ENCODE data around the gene KCTD5. TPM values are rescaled to one million over a fixed set of nuclear protein-coding genes. Genes with fewer than 3 reads are reported as not detected.
A peak's percentile ranks its signal among the peaks of the same experiment; 100 is the strongest.

Gene KCTD5
- total and polyA plus RNA-seq, 9 of the 15 experiments (the other 6 are each of a cell fraction or from before 2014, with no cell fraction given) = 0.73 to 58.3 (median 32.3) TPM

DNA sequence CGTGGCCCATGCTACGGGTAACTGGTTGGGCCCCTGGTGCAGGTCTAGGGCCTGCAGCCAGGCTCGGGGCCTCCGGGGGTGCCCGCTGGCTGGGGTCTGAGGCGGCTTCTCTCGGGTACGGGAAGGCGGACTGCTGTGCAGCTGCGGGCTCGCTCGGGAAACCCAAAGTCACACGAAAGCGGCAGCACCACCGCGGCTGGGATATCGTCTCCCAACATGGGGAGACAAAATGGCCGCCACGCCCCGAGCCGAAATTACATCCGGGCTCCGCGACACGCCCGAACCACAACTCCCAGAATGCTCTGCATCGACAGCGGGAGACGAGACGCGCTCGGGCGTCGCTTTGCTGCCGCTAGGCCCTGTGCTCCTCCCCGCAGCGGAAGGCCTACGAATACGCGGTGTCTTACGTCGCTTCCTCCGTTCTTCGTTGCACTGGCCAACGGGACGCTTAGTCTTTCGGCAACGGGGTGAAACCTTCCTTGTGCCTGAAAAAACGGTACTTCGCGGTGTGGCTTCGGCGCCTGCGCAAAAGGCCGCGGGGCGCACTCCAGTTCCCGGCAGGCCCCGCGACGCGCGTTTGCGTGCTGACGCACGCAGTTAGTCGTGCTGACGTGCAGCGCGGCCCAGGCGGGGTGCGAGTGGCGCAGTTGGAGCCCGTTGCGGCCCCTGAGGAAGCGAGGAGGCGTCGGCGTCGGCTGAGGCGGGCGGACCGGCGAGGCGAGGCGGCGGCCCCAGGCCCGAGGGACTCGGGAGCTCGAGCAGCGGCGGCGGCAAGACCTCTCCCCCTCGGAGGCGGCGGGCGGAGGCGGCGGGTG is 69.9 kb downstream of the KCTD5 start, which contains the start of gene SRRM2 (continued):
- no peak for TF ChIP-seq ETS2 (tag; IDR thresholded peaks at IDR 0.05; ENCODE audit: borderline replicate concordance, poor library complexity, severe bottlenecking)
- peak; percentile 66 for TF ChIP-seq TBP (optimal IDR thresholded peaks at IDR 0.05; ENCODE audit: low read depth, low read length)
- TF ChIP-seq TAL1 (IDR thresholded peaks at IDR 0.05) = no peak
- TF ChIP-seq ESRRB (CRISPR knock-in tag; IDR thresholded peaks at IDR 0.05; ENCODE audit: borderline replicate concordance) = no peak
- no peak for TF ChIP-seq IFI16 (CRISPR knock-in tag; IDR thresholded peaks at IDR 0.05)
- TF ChIP-seq, protein P1, sequence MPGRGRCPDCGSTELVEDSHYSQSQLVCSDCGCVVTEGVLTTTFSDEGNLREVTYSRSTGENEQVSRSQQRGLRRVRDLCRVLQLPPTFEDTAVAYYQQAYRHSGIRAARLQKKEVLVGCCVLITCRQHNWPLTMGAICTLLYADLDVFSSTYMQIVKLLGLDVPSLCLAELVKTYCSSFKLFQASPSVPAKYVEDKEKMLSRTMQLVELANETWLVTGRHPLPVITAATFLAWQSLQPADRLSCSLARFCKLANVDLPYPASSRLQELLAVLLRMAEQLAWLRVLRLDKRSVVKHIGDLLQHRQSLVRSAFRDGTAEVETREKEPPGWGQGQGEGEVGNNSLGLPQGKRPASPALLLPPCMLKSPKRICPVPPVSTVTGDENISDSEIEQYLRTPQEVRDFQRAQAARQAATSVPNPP (IDR thresholded peaks at IDR 0.05; ENCODE audit: borderline replicate concordance, insufficient read depth, insufficient read length) = no peak
- TF ChIP-seq FOXA1 (IDR thresholded peaks at IDR 0.05; ENCODE audit: borderline replicate concordance) = no peak
- peak; percentile 39; the same call in 1 of the 2 replicates for TF ChIP-seq TRIM28 (IDR thresholded peaks at IDR 0.05)
- peak; percentile 49; the same call in 1 of the 2 replicates for TF ChIP-seq HDAC2 (IDR thresholded peaks at IDR 0.05)
- 0 out of 2 replicates have a peak, but pooled peaks have one; percentile 9 for TF ChIP-seq ARID1B (IDR thresholded peaks at IDR 0.05)
- TF ChIP-seq, protein P2, sequence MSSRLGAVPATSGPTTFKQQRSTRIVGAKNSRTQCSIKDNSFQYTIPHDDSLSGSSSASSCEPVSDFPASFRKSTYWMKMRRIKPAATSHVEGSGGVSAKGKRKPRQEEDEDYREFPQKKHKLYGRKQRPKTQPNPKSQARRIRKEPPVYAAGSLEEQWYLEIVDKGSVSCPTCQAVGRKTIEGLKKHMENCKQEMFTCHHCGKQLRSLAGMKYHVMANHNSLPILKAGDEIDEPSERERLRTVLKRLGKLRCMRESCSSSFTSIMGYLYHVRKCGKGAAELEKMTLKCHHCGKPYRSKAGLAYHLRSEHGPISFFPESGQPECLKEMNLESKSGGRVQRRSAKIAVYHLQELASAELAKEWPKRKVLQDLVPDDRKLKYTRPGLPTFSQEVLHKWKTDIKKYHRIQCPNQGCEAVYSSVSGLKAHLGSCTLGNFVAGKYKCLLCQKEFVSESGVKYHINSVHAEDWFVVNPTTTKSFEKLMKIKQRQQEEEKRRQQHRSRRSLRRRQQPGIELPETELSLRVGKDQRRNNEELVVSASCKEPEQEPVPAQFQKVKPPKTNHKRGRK (tag; IDR thresholded peaks at IDR 0.05) = no peak
- TF ChIP-seq ZNF134 (CRISPR knock-in tag; conservative IDR thresholded peaks at IDR 0.05) = peak; percentile 2; the same call in 1 of the 2 replicates
- TF ChIP-seq, protein P3, sequence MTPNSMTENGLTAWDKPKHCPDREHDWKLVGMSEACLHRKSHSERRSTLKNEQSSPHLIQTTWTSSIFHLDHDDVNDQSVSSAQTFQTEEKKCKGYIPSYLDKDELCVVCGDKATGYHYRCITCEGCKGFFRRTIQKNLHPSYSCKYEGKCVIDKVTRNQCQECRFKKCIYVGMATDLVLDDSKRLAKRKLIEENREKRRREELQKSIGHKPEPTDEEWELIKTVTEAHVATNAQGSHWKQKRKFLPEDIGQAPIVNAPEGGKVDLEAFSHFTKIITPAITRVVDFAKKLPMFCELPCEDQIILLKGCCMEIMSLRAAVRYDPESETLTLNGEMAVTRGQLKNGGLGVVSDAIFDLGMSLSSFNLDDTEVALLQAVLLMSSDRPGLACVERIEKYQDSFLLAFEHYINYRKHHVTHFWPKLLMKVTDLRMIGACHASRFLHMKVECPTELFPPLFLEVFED (CRISPR knock-in tag; conservative IDR thresholded peaks at IDR 0.05) = no peak
- TF ChIP-seq, protein P4, sequence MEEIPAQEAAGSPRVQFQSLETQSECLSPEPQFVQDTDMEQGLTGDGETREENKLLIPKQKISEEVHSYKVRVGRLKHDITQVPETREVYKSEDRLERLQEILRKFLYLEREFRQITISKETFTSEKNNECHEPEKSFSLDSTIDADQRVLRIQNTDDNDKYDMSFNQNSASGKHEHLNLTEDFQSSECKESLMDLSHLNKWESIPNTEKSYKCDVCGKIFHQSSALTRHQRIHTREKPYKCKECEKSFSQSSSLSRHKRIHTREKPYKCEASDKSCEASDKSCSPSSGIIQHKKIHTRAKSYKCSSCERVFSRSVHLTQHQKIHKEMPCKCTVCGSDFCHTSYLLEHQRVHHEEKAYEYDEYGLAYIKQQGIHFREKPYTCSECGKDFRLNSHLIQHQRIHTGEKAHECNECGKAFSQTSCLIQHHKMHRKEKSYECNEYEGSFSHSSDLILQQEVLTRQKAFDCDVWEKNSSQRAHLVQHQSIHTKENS (CRISPR knock-in tag; IDR thresholded peaks at IDR 0.05) = no peak
- TF ChIP-seq ZNF436 (CRISPR knock-in tag; IDR thresholded peaks at IDR 0.05) = no peak
- TF ChIP-seq PML (IDR thresholded peaks at IDR 0.05; ENCODE audit: low read length) = peak; percentile 53; the same call in 1 of the 2 replicates
- no peak for TF ChIP-seq ZNF146 (CRISPR knock-in tag; IDR thresholded peaks at IDR 0.05; ENCODE audit: unreplicated experiment)
- TF ChIP-seq ZNF586 (CRISPR knock-in tag; conservative IDR thresholded peaks at IDR 0.05) = no peak
- no peak; a peak in 1 of 4 replicates for TF ChIP-seq SIN3A (IDR thresholded peaks at IDR 0.05; ENCODE audit: borderline replicate concordance in 2 of 2, control insufficient read depth in 1 of 2, low read depth in 2 of 2, low read length in 2 of 2)
- peak; percentile 34; the same call in 1 of the 2 replicates for TF ChIP-seq TAF7 (tag; IDR thresholded peaks at IDR 0.05)
- no peak for TF ChIP-seq MTA2 (IDR thresholded peaks at IDR 0.05; ENCODE audit: low read depth)
- TF ChIP-seq RB1 (IDR thresholded peaks at IDR 0.05; ENCODE audit: low read depth) = peak; percentile 78
- TF ChIP-seq, protein P5, sequence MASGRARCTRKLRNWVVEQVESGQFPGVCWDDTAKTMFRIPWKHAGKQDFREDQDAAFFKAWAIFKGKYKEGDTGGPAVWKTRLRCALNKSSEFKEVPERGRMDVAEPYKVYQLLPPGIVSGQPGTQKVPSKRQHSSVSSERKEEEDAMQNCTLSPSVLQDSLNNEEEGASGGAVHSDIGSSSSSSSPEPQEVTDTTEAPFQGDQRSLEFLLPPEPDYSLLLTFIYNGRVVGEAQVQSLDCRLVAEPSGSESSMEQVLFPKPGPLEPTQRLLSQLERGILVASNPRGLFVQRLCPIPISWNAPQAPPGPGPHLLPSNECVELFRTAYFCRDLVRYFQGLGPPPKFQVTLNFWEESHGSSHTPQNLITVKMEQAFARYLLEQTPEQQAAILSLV (tag; IDR thresholded peaks at IDR 0.05) = no peak; the same call in 1 of the 2 replicates
